ENCODE data around the gene RAPH1.

The RAPH1 gene

DNA sequence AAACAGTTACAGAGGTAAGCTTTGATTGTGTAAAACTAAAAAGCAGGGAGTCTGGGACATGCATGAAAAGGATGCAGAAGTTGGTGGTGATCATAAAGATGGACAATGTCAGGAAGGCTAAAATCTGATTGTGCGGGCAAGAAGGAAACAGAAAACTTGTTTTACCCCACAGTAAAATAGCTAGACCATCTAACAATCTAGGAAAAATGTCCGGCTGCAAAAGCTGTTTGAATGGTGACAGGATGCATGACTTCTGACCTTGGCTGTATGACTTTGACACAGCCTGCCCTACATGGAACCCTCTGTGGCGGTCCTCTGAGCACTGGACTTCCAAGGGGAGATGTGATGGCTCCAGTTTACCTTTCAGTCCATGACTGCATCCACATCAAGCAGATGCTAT is 93.6 kb downstream of the RAPH1 start:
- Histone ChIP-seq H3K9me3 (ENCODE audit: control insufficient read depth, insufficient read depth, low read depth, low read length) (no peaks in the 10 kb centered on the region), H3K27ac (ENCODE audit: extremely low read depth, low read depth, low read length) (no peak overlapping the region), H3K4me3 (ENCODE audit: low read depth, low read length) (no peak overlapping the region), H3K4me1 (ENCODE audit: control insufficient read depth, insufficient read depth, low read length) (no peaks in the 10 kb centered on the region), H3K36me3 (ENCODE audit: control insufficient read depth in 2 of 2, insufficient read depth in 1 of 2, low read length in 2 of 2) (peaks cover 0 to 62% of the 10 kb centered on the region in 2 experiments; a peak in 2 of 3 replicates)
- TF ChIP-seq ZNF114 (tag by site-specific recombination; IDR thresholded peaks at IDR 0.05) (no peak), ZNF791 (tag by site-specific recombination; IDR thresholded peaks at IDR 0.05) (no peak), ZNF473 (tag by site-specific recombination; IDR thresholded peaks at IDR 0.05) (no peak)
- ChIA-PET CTCF (interaction anchor here (0.8 kb wide), 1 partner anchor 170 kb away, joined by 3 read pairs; no protein-coding TSS in a partner anchor), POLR2A (no interaction called here)

GRCh38 chr2:203440671-203441070 is 94.4 kb downstream of the RAPH1 start:
- CTCF ChIA-PET, result interaction anchor here (0.6 to 0.8 kb wide), 2 partner anchors 171 to 203 kb away, joined by 3 read pairs; no protein-coding TSS in a partner anchor
- no peaks in the 10 kb centered on the region for H3K4me1 ChIP-seq (ENCODE audit: control insufficient read depth, insufficient read depth, low read length)
- TF ChIP-seq ZNF529 (tag by site-specific recombination; IDR thresholded peaks at IDR 0.05; ENCODE audit: insufficient replicate concordance) (no peak), ZNF585B (tag by site-specific recombination; IDR thresholded peaks at IDR 0.05) (no peak), ZNF776 (tag by site-specific recombination; IDR thresholded peaks at IDR 0.05; ENCODE audit: borderline replicate concordance) (no peak), ZNF707 (tag by site-specific recombination; IDR thresholded peaks at IDR 0.05) (no peak), ZNF677 (tag by site-specific recombination; IDR thresholded peaks at IDR 0.05) (no peak)
- TF ChIP-seq, protein P1, sequence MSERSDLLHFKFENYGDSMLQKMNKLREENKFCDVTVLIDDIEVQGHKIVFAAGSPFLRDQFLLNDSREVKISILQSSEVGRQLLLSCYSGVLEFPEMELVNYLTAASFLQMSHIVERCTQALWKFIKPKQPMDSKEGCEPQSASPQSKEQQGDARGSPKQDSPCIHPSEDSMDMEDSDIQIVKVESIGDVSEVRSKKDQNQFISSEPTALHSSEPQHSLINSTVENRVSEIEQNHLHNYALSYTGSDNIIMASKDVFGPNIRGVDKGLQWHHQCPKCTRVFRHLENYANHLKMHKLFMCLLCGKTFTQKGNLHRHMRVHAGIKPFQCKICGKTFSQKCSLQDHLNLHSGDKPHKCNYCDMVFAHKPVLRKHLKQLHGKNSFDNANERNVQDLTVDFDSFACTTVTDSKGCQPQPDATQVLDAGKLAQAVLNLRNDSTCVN (tag by site-specific recombination; optimal IDR thresholded peaks at IDR 0.05), result no peak
- H3K27ac ChIP-seq (ENCODE audit: extremely low read depth, low read depth, low read length), result no peak overlapping the region
- peaks cover 0 to 59% of the 10 kb centered on the region in 2 experiments; a peak in 2 of 3 replicates for H3K36me3 ChIP-seq (ENCODE audit: control insufficient read depth in 2 of 2, insufficient read depth in 1 of 2, low read length in 2 of 2)
- POLR2A ChIA-PET, result no interaction called here
- H3K4me3 ChIP-seq (ENCODE audit: low read depth, low read length), result no peak overlapping the region
- no peaks in the 10 kb centered on the region for H3K9me3 ChIP-seq (ENCODE audit: control insufficient read depth, insufficient read depth, low read depth, low read length)

GRCh38 chr2:203438528-203438927 is 96.6 kb downstream of the RAPH1 start:
- Histone ChIP-seq H3K4me1 (ENCODE audit: control insufficient read depth, insufficient read depth, low read length) (no peaks in the 10 kb centered on the region), H3K27ac (ENCODE audit: extremely low read depth, low read depth, low read length) (no peak overlapping the region), H3K9me3 (ENCODE audit: control insufficient read depth, insufficient read depth, low read depth, low read length) (no peaks in the 10 kb centered on the region), H3K4me3 (ENCODE audit: low read depth, low read length) (no peak overlapping the region), H3K36me3 (ENCODE audit: control insufficient read depth in 2 of 2, insufficient read depth in 1 of 2, low read length in 2 of 2) (peaks cover 0 to 46% of the 10 kb centered on the region in 2 experiments; a peak in 1 of 3 replicates)
- TF ChIP-seq ZNF561 (tag by site-specific recombination; IDR thresholded peaks at IDR 0.05; ENCODE audit: borderline replicate concordance) (no peak), ZNF791 (tag by site-specific recombination; IDR thresholded peaks at IDR 0.05) (no peak), ZBTB49 (tag by site-specific recombination; IDR thresholded peaks at IDR 0.05; ENCODE audit: low read depth) (no peak), PRDM10 (tag by site-specific recombination; IDR thresholded peaks at IDR 0.05) (no peak), ZNF654 (tag by site-specific recombination; IDR thresholded peaks at IDR 0.05; ENCODE audit: low read depth) (no peak), ZNF629 (tag by site-specific recombination; IDR thresholded peaks at IDR 0.05) (no peak), MYNN (tag by site-specific recombination; IDR thresholded peaks at IDR 0.05; ENCODE audit: borderline replicate concordance) (no peak), ZNF404 (tag by site-specific recombination; IDR thresholded peaks at IDR 0.05) (no peak)
- CTCF ChIA-PET, result interaction anchor here (1.7 kb wide), 1 partner anchor 15 kb away, joined by 11 read pairs; no protein-coding TSS in a partner anchor
- POLR2A ChIA-PET, result no interaction called here

Measured in HEK293 (cell line).